GM19328 (cell line): ENCODE measurements around the gene NEU2.
"Not testable (repeated sequence)": the region's sequence is repeated elsewhere in the genome, so short reads cannot be mapped to it uniquely, and the experiment has no call there.

Source experiments
- ATAC-seq: cut with Tn5 transposase; IDR thresholded peaks from one replicate; pipeline ENCODE4 v1.9.1; 2021; ENCODE audit warnings: mild to moderate bottlenecking, moderate library complexity; ENCODE audit not compliant: unreplicated experiment

The NEU2 gene

DNA sequence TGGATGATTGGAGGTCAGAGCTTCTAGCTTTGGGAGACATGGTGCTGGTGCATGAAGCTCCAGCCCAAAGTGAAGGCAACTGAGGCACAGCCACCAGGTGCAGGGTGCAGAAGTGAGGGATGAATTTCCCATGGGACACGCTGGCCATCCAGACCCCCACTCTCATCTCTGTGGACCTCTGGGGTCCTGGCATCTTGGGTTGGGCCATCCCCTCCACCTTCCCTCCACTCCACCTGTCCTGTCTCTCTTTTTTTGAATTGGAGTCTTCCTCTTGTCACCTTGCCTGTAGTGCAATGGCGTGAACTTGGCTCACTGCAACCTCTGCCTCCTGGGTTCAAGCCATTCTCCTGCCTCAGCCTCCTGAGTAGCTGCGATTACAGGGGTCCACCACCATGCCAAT, 22.8 kb upstream of the NEU2 start:
- no peak for ATAC-seq

DNA sequence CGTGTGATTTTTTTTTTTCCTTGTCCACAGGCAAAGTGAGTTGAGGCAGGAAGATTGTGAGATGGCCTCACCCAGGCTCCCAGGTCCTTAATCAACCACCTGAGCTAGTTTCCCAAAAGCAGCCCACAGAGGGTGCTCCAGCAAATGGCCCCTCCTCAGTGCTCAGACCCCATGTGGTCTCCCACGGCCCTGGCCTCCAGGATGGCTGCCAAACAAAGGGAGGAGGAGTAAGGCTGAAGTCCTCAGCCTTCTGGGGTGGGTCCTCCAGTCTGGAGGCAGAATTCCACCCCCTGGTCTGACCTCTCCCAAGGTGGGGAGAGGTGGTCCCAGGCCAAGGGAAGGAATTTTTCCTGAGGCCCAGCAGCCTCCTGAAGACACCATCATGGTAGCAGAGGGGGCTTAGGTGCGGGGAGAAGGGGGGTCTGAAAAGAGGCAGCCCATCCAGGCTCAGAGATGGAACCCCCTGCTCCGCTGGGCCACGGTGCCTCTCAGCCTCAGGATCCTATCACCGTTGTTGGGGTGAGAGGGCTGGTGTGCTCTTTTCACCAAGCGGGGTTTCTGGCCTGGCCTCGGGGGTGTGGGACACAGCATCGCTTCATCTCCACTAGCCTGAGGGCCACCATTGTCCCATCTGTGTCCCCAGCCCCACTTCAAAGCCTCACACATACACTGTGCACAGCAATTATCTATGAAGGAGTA, 21.8 kb upstream of the NEU2 start:
- ATAC-seq, result no peak

DNA sequence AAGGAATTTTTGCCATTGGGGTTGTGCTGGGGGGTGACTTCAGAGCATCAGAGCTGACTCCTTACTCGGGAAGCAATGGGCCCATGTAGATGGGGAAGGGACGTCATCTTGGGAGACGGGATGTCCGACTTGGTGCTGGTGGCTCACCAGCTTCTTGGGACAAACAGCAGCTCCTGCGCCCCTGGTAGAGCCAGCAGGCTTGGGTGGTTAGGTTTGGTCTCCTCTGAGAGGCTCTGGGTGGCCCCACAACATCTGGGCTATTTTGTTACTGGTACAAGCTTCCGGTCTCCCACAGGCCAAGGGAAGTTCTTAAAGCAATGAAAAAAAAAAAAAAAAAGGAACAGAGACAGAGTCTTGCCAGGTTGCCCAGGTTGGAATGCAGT, 21.2 kb upstream of the NEU2 start:
- ATAC-seq, result no peak

DNA sequence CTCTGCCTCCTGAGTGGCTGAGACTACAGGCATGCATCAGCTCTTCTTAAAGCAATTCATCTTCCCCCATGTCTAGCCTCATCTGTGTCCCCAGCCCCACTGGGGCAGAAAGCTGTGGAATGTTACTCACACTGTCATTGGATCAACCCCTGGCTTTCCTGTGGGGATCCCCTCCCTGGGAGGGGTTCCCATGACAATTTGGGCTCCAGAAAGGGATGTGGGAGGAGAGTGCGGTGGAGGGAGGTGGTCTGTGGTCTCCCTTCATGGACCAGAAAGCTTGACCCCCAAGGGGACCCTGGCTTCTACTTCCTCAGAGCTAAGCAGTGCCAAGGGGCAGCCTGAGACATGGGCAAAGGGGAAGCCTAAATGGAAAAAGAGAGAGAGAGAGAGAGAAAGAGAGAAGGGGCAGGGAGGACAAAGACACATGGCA, 20.8 kb upstream of the NEU2 start:
- no peak for ATAC-seq

DNA sequence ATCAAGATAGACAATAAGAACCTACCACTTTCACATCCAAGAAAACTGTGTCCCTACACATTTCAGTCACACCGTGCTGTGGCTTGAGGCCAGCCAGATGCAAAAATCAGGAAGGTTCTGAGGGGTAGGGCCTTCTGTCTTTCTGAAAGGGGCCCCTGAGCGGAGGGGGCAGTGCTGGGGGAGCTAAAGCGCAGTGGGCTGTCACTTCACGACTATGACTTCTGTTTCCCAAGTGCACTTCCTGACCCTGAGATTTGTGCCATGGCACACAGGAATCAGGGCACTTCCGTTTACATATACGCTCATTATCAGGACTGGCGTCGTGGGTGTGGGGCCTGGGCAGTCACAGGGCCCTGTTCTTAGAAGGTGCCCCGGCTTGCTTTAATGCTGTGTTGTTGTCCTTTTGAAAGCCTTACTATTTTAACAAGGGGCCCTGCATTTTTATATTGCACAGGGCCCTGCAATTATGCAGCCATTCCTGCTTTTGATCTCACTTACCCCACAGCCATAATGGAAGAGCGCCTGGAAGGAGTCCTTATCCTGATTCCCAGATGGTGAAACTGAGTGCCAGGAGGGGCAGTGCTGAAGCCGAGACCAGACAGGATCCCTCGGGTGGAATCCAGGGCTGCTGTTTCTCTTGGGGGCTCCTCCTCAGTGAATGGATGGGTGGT, 20.0 kb upstream of the NEU2 start:
- no peak for ATAC-seq

DNA sequence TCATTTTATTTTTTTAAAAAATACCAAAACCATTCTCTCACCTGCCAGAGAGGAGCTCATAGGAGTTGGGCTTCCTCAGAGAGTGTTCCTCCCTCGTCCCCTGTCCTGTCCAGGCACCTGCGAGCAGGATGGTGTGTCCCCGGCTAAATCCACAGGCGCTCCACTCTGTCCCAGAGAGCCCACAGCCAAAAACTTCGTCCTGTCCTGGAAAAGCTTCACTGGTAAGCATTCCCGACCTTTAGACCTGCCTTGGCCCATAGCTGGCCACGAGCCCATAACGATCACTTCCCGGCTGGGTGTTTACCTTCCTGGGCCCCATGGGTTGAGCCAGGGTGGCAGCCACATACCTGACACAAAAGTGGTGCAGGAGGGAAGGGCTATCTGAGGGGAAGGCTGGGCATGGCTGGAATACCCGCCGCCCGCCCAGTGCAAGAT, 19.4 kb upstream of the NEU2 start, which contains the start of gene NGEF:
Gene NGEF, minus strand, starts transcription at position 230 of the 435 bp plus-strand sequence. CDS start 38,366 bp downstream, outside the sequence.
- no peak for ATAC-seq

DNA sequence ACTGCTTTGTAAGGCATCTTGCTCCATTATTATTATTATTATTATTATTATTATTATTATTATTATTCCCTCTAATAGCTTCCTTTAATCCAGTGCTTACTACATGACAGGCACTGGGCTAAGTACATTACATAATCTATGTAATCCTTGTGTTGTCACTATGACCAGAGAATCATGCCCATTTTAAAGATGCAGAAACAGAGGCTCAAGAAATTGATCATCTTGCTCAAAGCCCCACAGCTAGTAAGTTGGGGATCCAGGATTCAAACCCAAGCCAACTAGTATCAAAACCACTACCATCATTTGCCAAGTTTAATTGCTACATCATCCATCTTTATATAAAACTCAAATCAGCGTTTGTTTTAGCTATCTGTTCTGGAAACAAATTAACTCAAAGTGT, 18.8 kb upstream of the NEU2 start:
- no peak for ATAC-seq

DNA sequence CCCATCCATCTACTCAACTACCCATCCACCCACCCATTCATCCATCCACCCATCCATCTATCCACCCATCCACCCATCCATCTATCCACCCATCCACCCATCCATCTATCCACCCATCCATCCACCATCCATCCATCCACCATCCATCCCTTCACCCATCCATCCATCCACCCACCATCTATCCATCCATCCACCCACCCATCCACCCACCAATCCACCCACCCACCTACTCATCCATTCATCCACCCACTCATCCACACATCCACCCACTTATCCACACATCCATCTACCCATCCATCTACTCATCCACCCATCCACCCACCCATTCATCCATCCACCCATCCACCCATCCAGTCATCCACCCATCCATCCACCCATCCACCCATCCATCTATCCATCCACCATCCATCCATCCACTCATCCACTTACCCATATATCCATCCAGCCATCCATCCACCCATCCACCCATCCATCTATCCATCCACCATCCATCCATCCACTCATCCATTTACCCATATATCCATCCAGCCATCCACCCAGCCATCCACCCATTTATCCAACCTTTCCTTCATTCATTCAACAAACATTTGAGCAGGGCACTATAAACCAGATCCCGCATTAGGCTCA, 17.3 kb upstream of the NEU2 start:
- no peak for ATAC-seq

DNA sequence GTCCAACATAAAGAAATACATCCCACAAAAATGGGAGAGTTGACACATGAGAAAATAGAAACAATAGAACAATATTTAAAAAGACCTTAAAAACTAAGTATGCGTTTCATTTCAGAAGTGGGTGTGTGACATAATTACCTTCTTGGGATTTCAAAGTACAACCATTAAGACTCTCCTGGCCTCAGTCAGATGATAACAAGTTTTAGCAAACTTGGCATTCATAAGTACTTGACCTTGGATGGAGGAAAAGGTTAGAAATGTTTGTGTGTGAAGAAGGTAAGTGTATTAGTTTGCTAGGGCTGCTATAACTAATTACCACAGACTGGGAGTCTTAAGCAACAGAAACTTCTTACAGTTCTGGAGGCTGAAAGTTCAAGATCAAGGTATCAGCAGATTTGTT, 14.5 kb upstream of the NEU2 start:
- ATAC-seq, result no peak

DNA sequence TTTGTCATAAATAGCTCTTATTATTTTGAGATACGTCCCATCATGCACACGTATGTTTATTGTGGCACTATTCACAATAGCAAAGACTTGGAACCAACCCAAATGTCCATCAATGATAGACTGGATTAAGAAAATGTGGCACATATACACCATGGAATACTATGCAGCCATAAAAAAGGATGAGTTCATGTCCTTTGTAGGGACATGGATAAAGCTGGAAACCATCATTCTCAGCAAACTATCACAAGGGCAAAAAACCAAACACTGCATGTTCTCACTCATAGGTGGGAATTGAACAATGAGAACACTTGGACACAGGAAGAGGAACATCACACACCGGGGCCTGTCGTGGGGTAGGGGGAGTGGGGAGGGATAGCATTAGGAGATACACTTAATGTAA, 12.9 kb upstream of the NEU2 start:
- ATAC-seq, result not testable (repeated sequence)

DNA sequence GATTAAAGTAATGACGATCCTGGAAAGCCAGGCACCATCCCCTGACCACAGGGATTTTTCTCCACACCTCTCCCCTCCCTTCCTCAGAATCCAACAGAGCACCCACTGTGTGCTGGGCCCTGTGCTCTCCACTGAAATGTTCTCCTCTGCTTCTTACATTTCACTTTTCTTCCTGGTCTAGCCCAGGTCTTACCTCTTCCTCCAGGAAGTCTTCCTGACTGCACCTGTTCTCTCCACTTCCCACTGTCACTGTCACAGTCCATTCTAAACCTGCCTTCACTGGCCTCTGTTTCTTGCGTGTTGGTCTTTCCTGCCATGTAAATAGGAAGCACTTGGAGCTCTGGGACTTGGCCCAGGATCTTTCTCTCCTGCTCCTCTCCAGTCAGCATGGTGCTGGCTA, 12.0 kb upstream of the NEU2 start:
- ATAC-seq, result no peak

DNA sequence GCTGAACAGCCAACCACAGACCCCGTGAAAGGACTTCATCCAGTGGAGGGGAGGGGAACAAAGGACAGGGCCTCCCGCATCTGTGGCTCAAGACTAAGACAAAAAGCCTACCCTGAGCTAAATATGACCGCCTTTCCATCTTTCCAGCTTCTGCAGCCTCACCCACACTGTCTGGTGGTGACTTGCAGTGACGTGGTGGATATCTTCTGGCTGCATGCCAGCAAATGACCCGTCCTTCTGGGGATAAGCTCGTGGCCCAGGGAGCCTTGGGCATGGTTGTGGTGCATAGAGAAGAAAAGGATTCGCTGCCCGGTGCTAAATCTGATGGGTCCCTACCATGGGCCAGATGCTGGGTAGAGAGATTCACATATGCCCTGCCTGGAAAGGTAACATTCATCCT, 10.7 kb upstream of the NEU2 start:
- no peak for ATAC-seq

DNA sequence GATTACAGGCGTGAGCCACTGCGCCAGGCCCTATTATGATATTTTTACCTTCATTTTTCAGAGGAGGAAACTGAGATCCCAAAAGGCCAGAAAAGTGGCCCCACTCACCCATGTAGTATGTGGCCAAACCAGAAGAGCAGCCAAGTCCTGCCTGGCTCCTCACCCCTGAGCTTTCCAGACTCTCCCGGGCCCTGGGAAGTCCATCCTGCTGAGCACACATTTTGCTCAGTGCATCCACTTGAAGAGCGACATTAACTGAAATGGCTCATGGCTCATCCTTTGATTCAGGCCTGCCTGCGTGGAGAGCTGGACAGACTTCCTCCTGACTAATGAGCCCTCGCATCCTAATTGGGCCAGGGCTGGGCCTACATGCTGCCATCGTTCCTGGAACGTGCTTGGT, 9.9 kb upstream of the NEU2 start:
- ATAC-seq, result no peak

DNA sequence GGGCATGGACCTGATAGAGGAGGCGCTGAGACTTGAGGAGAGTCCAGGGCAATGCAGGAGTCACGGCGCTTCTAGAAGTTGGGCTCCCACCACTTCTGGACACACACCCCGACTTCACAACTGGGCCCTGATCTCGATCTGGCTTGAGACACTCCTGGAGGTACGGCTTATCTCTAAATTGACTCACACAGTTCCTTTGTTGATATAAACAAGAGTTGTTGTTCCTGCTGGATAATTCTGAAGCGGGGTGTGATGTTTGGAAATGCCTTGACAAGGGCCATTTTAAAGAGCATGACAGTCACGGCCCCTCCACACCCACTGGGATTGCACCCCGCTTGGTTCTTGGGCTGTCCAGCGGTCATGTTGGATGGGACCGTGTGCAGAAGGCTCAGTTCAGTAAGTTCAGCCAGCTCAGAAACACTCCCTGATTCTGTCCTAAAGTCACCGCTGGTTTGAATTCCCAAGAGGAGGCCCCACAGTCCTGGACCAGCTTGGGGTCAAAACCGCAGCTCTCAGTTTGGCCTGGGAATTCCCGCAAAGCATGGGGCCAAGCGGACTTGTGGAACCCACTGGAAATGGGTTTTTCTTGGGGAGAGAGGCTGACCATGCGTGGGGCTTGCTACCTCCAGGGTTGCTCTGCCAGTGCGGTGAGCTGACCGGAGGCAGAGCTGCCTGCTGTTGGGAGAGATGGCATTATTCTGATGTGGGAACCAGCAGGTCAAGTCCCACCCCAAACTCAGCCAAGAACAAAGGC, 9.3 kb upstream of the NEU2 start:
- no peak for ATAC-seq

DNA sequence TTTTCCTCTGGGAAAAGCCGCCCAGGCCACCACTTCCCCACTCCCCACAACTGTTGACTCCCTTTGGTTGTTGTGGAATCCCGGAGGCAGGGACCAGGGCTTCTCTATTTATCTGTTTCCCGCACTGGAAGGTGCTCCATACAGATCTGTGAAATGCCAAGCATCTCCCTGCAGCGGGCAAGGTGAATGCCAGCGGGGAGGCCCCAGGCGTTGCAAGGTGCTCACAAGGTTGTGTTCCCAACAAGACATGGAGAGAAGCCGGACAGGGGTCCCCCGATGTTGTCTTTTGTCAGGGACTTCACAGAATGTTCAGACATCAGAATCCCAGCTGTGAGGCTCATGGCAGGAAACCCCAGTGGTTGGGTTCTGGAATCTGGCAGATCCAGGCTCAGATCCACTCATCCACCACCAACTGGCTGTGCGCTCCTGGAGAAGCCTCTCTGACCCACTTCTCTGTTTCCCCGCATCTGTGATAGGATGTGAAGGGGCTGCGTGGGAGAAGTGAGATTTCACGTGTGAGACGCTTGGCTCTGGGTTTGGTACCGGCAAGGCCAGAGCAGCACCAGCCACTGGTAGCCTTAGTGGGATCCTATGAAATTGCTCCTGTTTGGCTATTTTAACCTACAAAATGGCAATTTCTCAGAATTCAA, 8.6 kb upstream of the NEU2 start:
- ATAC-seq, result no peak

DNA sequence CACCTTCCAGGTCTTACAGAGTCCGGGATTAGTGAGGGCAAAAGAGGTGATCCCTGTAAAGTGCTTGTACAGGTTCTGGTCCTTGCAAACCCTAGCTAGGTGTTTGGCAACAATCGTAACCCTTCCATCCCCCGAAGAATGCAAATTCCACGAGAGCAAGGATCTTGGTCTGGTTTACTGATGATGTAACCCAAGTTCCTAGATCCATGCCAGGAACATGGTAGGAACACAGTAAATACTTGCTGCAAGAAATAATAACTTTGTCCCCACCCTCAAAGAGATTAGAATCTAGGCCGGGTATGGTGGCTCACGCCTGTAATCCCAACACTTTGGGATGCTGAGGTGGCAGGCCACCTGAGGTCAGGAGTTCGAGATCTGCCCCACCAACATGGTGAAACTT, 6.8 kb upstream of the NEU2 start:
- no peak for ATAC-seq

DNA sequence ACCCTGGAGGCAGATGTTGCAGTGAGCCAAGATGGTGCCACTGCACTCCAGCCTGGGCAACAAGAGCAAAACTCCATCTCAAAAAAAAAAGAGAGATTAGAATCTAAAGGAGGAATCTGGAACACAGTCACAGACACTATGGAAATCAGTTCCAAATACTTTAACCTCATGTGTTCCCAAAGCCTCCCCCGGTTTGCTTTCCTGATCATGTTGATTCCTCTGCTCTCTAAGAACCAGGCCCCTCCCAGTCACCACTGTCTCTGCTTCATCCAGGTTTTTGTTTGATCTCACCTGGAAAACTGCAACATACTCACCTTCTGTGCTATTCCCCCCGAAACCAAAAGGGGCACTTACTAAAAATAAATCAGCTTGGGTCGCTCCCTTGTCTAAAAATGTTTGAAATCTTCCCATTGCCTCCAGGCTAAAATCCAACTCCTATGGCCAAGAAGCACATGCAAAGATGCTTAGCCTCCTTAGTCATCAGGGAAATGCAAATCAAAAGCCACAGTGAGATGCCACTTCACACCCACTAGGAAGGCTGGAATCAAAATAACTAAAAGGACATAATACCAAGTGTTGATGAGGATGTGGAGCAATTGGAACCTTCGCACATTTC, 6.2 kb upstream of the NEU2 start:
- no peak for ATAC-seq

DNA sequence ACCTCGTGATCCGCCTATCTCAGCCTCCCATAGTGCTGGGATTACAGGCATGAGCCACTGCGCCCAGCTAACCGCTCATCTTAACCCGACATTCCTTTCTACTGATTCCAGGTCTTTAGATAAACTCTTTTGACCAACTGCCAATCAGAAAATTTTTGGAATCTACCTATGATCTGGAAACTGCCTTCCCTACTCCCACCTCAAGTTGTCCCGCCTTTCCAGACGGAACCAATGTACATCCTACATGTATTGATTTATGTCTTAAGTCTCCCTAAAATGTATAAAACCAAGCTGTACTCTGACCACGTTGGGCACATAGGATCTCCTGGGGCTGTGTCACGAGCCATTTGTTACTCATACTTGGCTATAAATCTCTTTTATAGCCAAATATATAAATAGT, 3.2 kb upstream of the NEU2 start:
- no peak for ATAC-seq

DNA sequence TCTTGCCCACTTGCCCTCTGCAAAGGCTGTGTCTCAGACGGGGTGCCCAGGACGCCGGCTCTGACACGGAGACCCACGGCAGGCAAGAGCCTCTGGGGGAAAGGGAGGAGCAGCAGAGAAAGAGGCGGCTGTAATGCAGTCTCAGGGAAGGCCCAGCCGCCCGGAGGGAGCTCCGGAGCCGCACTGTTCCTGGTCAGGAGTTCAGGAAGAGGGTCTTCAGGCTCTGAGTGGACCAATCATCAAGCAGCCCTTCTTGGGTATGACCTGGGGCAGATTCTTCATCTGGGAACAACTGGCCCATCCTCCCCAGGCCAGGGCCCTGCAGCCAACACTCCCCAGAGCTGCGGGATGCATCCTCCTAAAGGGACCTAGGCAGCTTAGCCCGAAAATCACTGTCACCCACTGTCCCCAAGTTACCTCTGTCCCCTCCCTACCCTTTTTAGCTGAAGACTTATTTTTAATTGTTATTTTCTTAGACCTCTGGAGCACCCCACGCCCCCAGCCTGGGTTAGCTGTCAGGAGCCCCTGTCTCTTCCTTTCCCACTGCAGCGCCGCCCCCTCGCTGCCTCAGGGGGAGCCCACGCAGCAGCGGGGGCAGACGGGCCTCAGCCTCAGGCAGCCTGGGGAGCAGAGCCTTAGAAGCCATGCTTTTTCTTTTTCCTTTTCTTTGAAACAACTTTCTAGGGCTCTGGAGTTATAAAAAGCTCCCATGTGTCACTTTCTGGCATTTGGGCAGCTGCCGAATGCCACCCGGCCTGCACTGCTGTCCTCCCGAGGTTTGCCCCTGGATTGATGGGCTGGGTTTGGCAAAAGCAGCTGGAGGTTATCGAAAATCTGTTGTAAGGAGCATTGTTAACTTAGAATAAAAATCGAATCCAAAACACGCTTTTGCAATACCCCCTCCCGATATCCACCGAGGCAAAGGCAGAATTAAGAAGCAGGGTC, 644 bp upstream of the NEU2 start:
- no peak for ATAC-seq
